GM19099 (cell line): ENCODE results near the gene SETD4.

Source experiments
- POLR2A ChIP-seq: IDR thresholded peaks from 3 replicates; pipeline ENCODE4 v1.6.1; 2011; ENCODE audit warnings: low read depth; ENCODE audit not compliant: insufficient read length; ENCODE audit errors: extremely low read depth

The SETD4 gene

GRCh38 chr21:36004441-36004840 lies 55.9 kb downstream of the SETD4 start:
- no peak for TF ChIP-seq POLR2A

GRCh38 chr21:36003776-36004175 lies 56.5 kb downstream of the SETD4 start:
- no peak for TF ChIP-seq POLR2A

- no peak for TF ChIP-seq POLR2A
Observed at GRCh38 chr21:35996217-35996616, 64.1 kb downstream of the SETD4 start.

- TF ChIP-seq POLR2A = no peak
Observed at GRCh38 chr21:35995522-35996088, 64.7 kb downstream of the SETD4 start.

GRCh38 chr21:35994613-35995012 lies 65.7 kb downstream of the SETD4 start:
- TF ChIP-seq POLR2A = no peak

- TF ChIP-seq POLR2A = no peak
Observed at GRCh38 chr21:35993875-35994490, 66.3 kb downstream of the SETD4 start.

GRCh38 chr21:35991131-35991530 lies 69.2 kb downstream of the SETD4 start:
- TF ChIP-seq POLR2A = no peak

GRCh38 chr21:35990609-35991008 lies 69.7 kb downstream of the SETD4 start:
- TF ChIP-seq POLR2A = no peak

GRCh38 chr21:35989138-35989735 lies 71.1 kb downstream of the SETD4 start:
- no peak for TF ChIP-seq POLR2A

GRCh38 chr21:35988416-35989137 lies 71.7 kb downstream of the SETD4 start:
- TF ChIP-seq POLR2A = no peak

GRCh38 chr21:35987475-35987874 lies 72.9 kb downstream of the SETD4 start:
- TF ChIP-seq POLR2A = no peak

- no peak for TF ChIP-seq POLR2A
Observed at GRCh38 chr21:35984654-35985361, 75.5 kb downstream of the SETD4 start.
